ENCODE data around the gene AJM1.
"Not testable (repeated sequence)": the region's sequence is repeated elsewhere in the genome, so short reads cannot be mapped to it uniquely, and the experiment has no call there.

The AJM1 gene

GRCh38 chr9:136840140-136840876 lies 2.0 kb upstream of the AJM1 start:
- Histone ChIP-seq H3K36me3 (ENCODE audit: insufficient read depth, low read length) (peaks cover 31% of the 10 kb centered on the region), H3K9me3 (ENCODE audit: low read length) (no peaks in the 10 kb centered on the region), H3K4me3 (ENCODE audit: low read length) (no peak overlapping the region), H2AFZ (ENCODE audit: low read depth, low read length) (no peak overlapping the region), H3K4me1 (ENCODE audit: insufficient read depth, low read length) (peaks cover 32% of the 10 kb centered on the region), H3K27me3 (ENCODE audit: insufficient read depth, low read length) (no peaks in the 10 kb centered on the region)

GRCh38 chr9:136840877-136841645 lies 1.2 kb upstream of the AJM1 start:
- Histone ChIP-seq H3K36me3 (ENCODE audit: insufficient read depth, low read length) (peaks cover 24% of the 10 kb centered on the region), H3K4me1 (ENCODE audit: insufficient read depth, low read length) (peaks cover 32% of the 10 kb centered on the region), H2AFZ (ENCODE audit: low read depth, low read length) (no peak overlapping the region), H3K9me3 (ENCODE audit: low read length) (no peaks in the 10 kb centered on the region), H3K4me3 (ENCODE audit: low read length) (no peak overlapping the region), H3K27me3 (ENCODE audit: insufficient read depth, low read length) (no peaks in the 10 kb centered on the region)

- not testable (repeated sequence) for H3K9me3 ChIP-seq (ENCODE audit: low read length); H3K4me3 ChIP-seq (ENCODE audit: low read length); H2AFZ ChIP-seq (ENCODE audit: low read depth, low read length); H3K27me3 ChIP-seq (ENCODE audit: insufficient read depth, low read length)
- Histone ChIP-seq H3K4me1 (ENCODE audit: insufficient read depth, low read length) (peaks cover 32% of the 10 kb centered on the region), H3K36me3 (ENCODE audit: insufficient read depth, low read length) (peaks cover 22% of the 10 kb centered on the region)
Observed at GRCh38 chr9:136841646-136842379, 465 bp upstream of the AJM1 start.

- H2AFZ ChIP-seq (ENCODE audit: low read depth, low read length); H3K27me3 ChIP-seq (ENCODE audit: insufficient read depth, low read length); H3K4me3 ChIP-seq (ENCODE audit: low read length); H3K9me3 ChIP-seq (ENCODE audit: low read length): not testable (repeated sequence)
- Histone ChIP-seq H3K4me1 (ENCODE audit: insufficient read depth, low read length) (peaks cover 36% of the 10 kb centered on the region), H3K36me3 (ENCODE audit: insufficient read depth, low read length) (peaks cover 17% of the 10 kb centered on the region)
Observed at GRCh38 chr9:136843159-136843800, 1.0 kb downstream of the AJM1 start.

- H2AFZ ChIP-seq (ENCODE audit: low read depth, low read length); H3K4me3 ChIP-seq (ENCODE audit: low read length); H3K27me3 ChIP-seq (ENCODE audit: insufficient read depth, low read length); H3K9me3 ChIP-seq (ENCODE audit: low read length): not testable (repeated sequence)
- Histone ChIP-seq H3K4me1 (ENCODE audit: insufficient read depth, low read length) (peaks cover 36% of the 10 kb centered on the region), H3K36me3 (ENCODE audit: insufficient read depth, low read length) (peaks cover 11% of the 10 kb centered on the region)
Observed at GRCh38 chr9:136843801-136844740, 1.8 kb downstream of the AJM1 start.

- H3K36me3 ChIP-seq (ENCODE audit: insufficient read depth, low read length) = peaks cover 3% of the 10 kb centered on the region
- peaks cover 38% of the 10 kb centered on the region for H3K4me1 ChIP-seq (ENCODE audit: insufficient read depth, low read length)
- H3K27me3 ChIP-seq (ENCODE audit: insufficient read depth, low read length) = no peaks in the 10 kb centered on the region
- H3K4me3 ChIP-seq (ENCODE audit: low read length) = no peak overlapping the region
- H2AFZ ChIP-seq (ENCODE audit: low read depth, low read length) = no peak overlapping the region
- H3K9me3 ChIP-seq (ENCODE audit: low read length) = no peaks in the 10 kb centered on the region
Observed at GRCh38 chr9:136844761-136845464, 2.6 kb downstream of the AJM1 start.

- Histone ChIP-seq H3K27me3 (ENCODE audit: insufficient read depth, low read length) (no peaks in the 10 kb centered on the region), H3K4me3 (ENCODE audit: low read length) (no peak overlapping the region)
Observed at GRCh38 chr9:136845465-136846260, 3.4 kb downstream of the AJM1 start.

GRCh38 chr9:136846376-136847087 lies 4.3 kb downstream of the AJM1 start:
- Histone ChIP-seq H3K4me3 (ENCODE audit: low read length) (no peak overlapping the region), H2AFZ (ENCODE audit: low read depth, low read length) (no peak overlapping the region), H3K4me1 (ENCODE audit: insufficient read depth, low read length) (peaks cover 32% of the 10 kb centered on the region), H3K36me3 (ENCODE audit: insufficient read depth, low read length) (peaks cover 8% of the 10 kb centered on the region), H3K9me3 (ENCODE audit: low read length) (no peaks in the 10 kb centered on the region), H3K27me3 (ENCODE audit: insufficient read depth, low read length) (no peaks in the 10 kb centered on the region)

More at GRCh38 chr9:136845465-136846260, 3.4 kb downstream of the AJM1 start:
- Histone ChIP-seq H3K9me3 (ENCODE audit: low read length) (no peaks in the 10 kb centered on the region), H3K36me3 (ENCODE audit: insufficient read depth, low read length) (peaks cover under 1% of the 10 kb centered on the region), H3K4me1 (ENCODE audit: insufficient read depth, low read length) (peaks cover 39% of the 10 kb centered on the region), H2AFZ (ENCODE audit: low read depth, low read length) (no peak overlapping the region)

- H3K9me3 ChIP-seq (ENCODE audit: low read length) = no peaks in the 10 kb centered on the region
- H2AFZ ChIP-seq (ENCODE audit: low read depth, low read length) = no peak overlapping the region
- peaks cover 12% of the 10 kb centered on the region for H3K36me3 ChIP-seq (ENCODE audit: insufficient read depth, low read length)
- H3K4me1 ChIP-seq (ENCODE audit: insufficient read depth, low read length) = peaks cover 25% of the 10 kb centered on the region
- no peaks in the 10 kb centered on the region for H3K27me3 ChIP-seq (ENCODE audit: insufficient read depth, low read length)
- peak overlapping the region; percentile 81 for H3K4me3 ChIP-seq (ENCODE audit: low read length)
Observed at GRCh38 chr9:136847088-136847825, 5.0 kb downstream of the AJM1 start.

GRCh38 chr9:136847826-136848392 lies 5.6 kb downstream of the AJM1 start:
- H2AFZ ChIP-seq (ENCODE audit: low read depth, low read length) = no peak overlapping the region
- no peaks in the 10 kb centered on the region for H3K27me3 ChIP-seq (ENCODE audit: insufficient read depth, low read length)
- H3K9me3 ChIP-seq (ENCODE audit: low read length) = no peaks in the 10 kb centered on the region
- peak overlapping the region; percentile 81 for H3K4me3 ChIP-seq (ENCODE audit: low read length)
- peaks cover 22% of the 10 kb centered on the region for H3K4me1 ChIP-seq (ENCODE audit: insufficient read depth, low read length)
- H3K36me3 ChIP-seq (ENCODE audit: insufficient read depth, low read length) = peaks cover 12% of the 10 kb centered on the region

Data from neuron (in vitro differentiated cells).